ENCODE measurements around the gene BIRC5. TPM values are rescaled to one million over a fixed set of nuclear protein-coding genes. Genes with fewer than 3 reads are reported as not detected.

BIRC5 gene
- total and polyA plus RNA-seq, 12 donors, result 0.13 to 7.6 (median 0.61) TPM; not detected in 2

- H3K36me3 ChIP-seq, result no peaks in the 10 kb centered on the region
- H3K4me1 ChIP-seq, result peaks cover 2 to 87% (median 50%) of the 10 kb centered on the region in 9 donors
- H3K4me3 ChIP-seq, result no peak overlapping the region
- ATAC-seq (no peak), DNase-seq (no peak)
- intact Hi-C loops (cut with DNase I), result loop anchor here in 1 of 10 donors (5.0 kb wide), 1 partner anchor 167 kb away; no protein-coding TSS in a partner anchor
- no peaks in the 10 kb centered on the region for H3K9me3 ChIP-seq
- no peaks in the 10 kb centered on the region for H3K27me3 ChIP-seq
- H3K27ac ChIP-seq, result peak overlapping the region in 1 of 10 donors; percentile 96
- TF ChIP-seq, protein P1, sequence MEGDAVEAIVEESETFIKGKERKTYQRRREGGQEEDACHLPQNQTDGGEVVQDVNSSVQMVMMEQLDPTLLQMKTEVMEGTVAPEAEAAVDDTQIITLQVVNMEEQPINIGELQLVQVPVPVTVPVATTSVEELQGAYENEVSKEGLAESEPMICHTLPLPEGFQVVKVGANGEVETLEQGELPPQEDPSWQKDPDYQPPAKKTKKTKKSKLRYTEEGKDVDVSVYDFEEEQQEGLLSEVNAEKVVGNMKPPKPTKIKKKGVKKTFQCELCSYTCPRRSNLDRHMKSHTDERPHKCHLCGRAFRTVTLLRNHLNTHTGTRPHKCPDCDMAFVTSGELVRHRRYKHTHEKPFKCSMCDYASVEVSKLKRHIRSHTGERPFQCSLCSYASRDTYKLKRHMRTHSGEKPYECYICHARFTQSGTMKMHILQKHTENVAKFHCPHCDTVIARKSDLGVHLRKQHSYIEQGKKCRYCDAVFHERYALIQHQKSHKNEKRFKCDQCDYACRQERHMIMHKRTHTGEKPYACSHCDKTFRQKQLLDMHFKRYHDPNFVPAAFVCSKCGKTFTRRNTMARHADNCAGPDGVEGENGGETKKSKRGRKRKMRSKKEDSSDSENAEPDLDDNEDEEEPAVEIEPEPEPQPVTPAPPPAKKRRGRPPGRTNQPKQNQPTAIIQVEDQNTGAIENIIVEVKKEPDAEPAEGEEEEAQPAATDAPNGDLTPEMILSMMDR (IDR thresholded peaks at IDR 0.05), result no peak
- WGBS, 2 donors, result 90 to 92% methylated on average over 18 of the region's 18 CpGs
These were observed 41.1 kb downstream of the BIRC5 start for GRCh38 chr17:78255029-78255656.

DNA sequence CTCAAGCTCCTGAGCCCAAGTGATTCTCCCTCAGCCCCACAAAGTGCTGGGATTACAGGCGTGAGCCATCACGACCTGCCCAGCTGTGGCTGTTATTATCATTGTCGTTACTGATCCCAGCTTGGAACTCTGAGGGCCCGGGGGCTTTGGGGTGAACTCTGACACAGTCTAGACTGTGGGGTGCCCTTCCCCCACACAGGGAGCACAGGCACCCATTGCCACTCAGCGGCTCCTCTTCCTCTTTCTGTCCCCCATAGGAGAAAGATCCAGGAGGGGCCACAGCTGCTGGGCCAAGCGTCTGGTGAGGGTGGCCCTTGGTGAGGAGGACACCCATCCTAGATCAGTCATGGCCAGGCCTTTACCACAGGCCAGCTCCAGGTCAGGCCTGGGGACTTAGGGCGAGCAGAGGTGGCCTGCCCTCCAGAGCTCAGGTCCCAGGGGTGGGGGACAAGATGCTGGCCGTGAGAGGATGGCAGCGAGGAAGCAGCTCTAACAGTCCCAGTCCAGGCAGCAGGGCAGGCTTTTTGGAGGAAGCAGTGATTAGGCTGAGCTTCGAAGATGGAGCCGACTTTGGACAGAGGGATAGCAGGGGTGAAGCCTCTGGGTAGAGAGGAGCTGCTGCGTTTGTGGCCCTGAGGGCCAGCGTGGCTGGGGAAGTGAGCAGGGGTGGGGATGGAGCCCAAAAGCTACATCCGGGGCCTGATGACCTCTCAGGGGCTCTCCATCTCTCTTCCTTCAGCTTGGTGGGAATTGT, 42.1 kb downstream of the BIRC5 start:
- H3K27ac ChIP-seq, result peak overlapping the region in 9 of 10 donors; percentile 25 to 96 (median 70)

DNA sequence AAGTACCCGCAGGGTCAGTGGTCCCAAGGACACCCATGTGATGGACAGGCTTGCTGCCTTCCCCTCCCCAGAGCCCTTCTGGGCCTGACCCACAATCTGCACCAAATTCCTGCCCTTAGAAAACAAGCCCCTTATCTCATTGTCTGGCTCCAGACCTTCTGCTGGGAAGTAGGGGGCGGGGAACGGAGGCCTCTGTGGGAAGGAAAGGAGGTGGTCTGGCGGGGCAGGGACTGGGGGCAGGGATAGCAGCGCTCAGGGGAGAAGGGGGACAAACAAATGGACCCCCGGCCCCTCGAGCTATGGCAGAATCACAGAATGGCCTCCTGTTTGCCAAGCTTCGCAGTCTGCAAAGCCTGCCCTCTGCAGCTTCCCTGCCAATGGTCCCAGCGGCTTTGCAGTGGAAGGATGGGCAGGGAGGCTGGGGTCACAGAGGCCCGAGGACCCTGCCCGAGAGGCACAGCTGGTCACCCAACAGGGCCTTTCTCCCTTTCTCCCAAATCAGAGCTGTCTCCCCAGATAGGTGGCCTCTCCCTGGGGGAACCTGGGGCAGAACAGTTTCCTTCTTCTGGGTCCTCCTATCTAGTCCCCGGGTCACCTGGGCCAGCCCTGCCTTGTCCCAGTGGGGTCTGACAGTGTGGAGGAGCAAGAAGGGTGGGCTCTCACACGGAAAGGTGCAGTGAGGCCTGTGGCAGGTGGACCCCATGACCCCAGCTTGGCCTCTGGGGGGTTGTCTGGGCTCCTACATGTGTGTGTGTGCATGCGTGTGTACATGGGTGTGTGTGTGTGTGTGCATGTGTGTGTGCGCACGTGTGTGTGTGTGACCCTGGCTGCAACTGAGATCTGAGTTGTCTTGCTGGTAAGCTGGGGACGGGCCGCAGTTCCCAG, 42.9 kb downstream of the BIRC5 start:
- TF ChIP-seq, protein P1 (IDR thresholded peaks at IDR 0.05), result no peak
- Histone ChIP-seq H3K4me1 (peaks cover 2 to 89% (median 41%) of the 10 kb centered on the region in 9 donors), H3K9me3 (no peaks in the 10 kb centered on the region), H3K4me3 (no peak overlapping the region), H3K27ac (peak overlapping the region in 9 of 10 donors; percentile 25 to 96 (median 77)), H3K27me3 (no peaks in the 10 kb centered on the region), H3K36me3 (no peaks in the 10 kb centered on the region)
- intact Hi-C loops (cut with DNase I), result loop anchor here in 1 of 10 donors (5.0 kb wide), 1 partner anchor 165 kb away; no protein-coding TSS in a partner anchor
- 45 to 50% methylated on average over 18 of the region's 18 CpGs for whole genome bisulfite sequencing, 2 donors
- ATAC-seq (peak in 2 of 8 donors; percentile 9 to 12), DNase-seq (no peak)

More for the DNA sequence above, 42.1 kb downstream of the BIRC5 start:
- intact Hi-C loops (cut with DNase I), result loop anchor here in 1 of 10 donors (5.0 kb wide), 1 partner anchor 166 kb away; no protein-coding TSS in a partner anchor
- TF ChIP-seq, protein P1 (IDR thresholded peaks at IDR 0.05), result no peak
- WGBS, 2 donors, result 72% methylated on average over 14 of the region's 14 CpGs
- no peaks in the 10 kb centered on the region for H3K36me3 ChIP-seq
- ATAC-seq (no peak), DNase-seq (no peak)
- H3K4me1 ChIP-seq, result peaks cover 2 to 90% (median 43%) of the 10 kb centered on the region in 9 donors
- no peak overlapping the region for H3K4me3 ChIP-seq
- H3K27me3 ChIP-seq, result no peaks in the 10 kb centered on the region
- no peaks in the 10 kb centered on the region for H3K9me3 ChIP-seq
